Measurements from ENCODE around the gene RDX.
"Not testable (repeated sequence)": the region's sequence is repeated elsewhere in the genome, so short reads cannot be mapped to it uniquely, and the experiment has no call there.

Gene RDX

GRCh38 chr11:110198031-110198729 is 98.2 kb downstream of the RDX start:
- DNase-seq, result no peak

GRCh38 chr11:110196884-110197420 is 99.5 kb downstream of the RDX start:
- no peak for DNase-seq

- no peak for DNase-seq
Observed at GRCh38 chr11:110196241-110196754, 100.1 kb downstream of the RDX start.

GRCh38 chr11:110194211-110194766 is 102.1 kb downstream of the RDX start:
- not testable (repeated sequence) for DNase-seq

GRCh38 chr11:110192604-110193282 is 103.7 kb downstream of the RDX start:
- DNase-seq, result peak in 1 of 2 donors; percentile 45

GRCh38 chr11:110190885-110191284 is 105.5 kb downstream of the RDX start:
- no peak for DNase-seq

- no peak for DNase-seq
Observed at GRCh38 chr11:110187731-110188130, 108.7 kb downstream of the RDX start.

- no peak for DNase-seq
Observed at GRCh38 chr11:110186867-110187266, 109.5 kb downstream of the RDX start.

- DNase-seq, result no peak
Observed at GRCh38 chr11:110186456-110186855, 110.0 kb downstream of the RDX start.

GRCh38 chr11:110185599-110185998 is 110.8 kb downstream of the RDX start:
- DNase-seq, result no peak

GRCh38 chr11:110185121-110185591 is 111.3 kb downstream of the RDX start:
- no peak for DNase-seq

- DNase-seq, result no peak
Observed at GRCh38 chr11:110184456-110184855, 112.0 kb downstream of the RDX start.

- DNase-seq, result no peak
Observed at GRCh38 chr11:110182886-110183285, 113.5 kb downstream of the RDX start.

GRCh38 chr11:110179064-110179463 is 117.3 kb downstream of the RDX start:
- DNase-seq, result no peak

- no peak for DNase-seq
Observed at GRCh38 chr11:110177086-110177456, 119.3 kb downstream of the RDX start.

- DNase-seq, result no peak
Observed at GRCh38 chr11:110176366-110177085, 119.9 kb downstream of the RDX start.

GRCh38 chr11:110174645-110175310 is 121.6 kb downstream of the RDX start:
- DNase-seq, result no peak

- DNase-seq, result peak; percentile 44 to 53
Observed at GRCh38 chr11:110173811-110174644, 122.4 kb downstream of the RDX start.

- no peak for DNase-seq
Observed at GRCh38 chr11:110172468-110173065, 123.8 kb downstream of the RDX start.

- no peak for DNase-seq
Observed at GRCh38 chr11:110169738-110170137, 126.7 kb downstream of the RDX start.
